ENCODE measurements around the gene AQP2. TPM values are rescaled to one million over a fixed set of nuclear protein-coding genes. Genes with fewer than 3 reads are reported as not detected.

The AQP2 gene
- total RNA-seq, 1 experiment from 2014 or later = not detected

- Histone ChIP-seq H4K20me1 (ENCODE audit: insufficient read depth) (no peaks in the 10 kb centered on the region), H3K4me3 (replicated peaks in 1 of 2; ENCODE audit: low read depth in 1 of 2, low read length in 2 of 2) (no peak overlapping the region), H3K9ac (ENCODE audit: low read length) (no peak overlapping the region), H3K27ac (ENCODE audit: low read depth, low read length) (no peak overlapping the region), H2AFZ (ENCODE audit: low read depth, low read length, poor library complexity, severe bottlenecking) (no peak overlapping the region), H3K79me2 (ENCODE audit: insufficient read depth, low read length) (no peaks in the 10 kb centered on the region), H3K36me3 (ENCODE audit: control insufficient read depth in 1 of 2, insufficient read depth in 2 of 2, low read length in 2 of 2) (no peaks in the 10 kb centered on the region), H3K9me2 (ENCODE audit: insufficient read depth) (no peaks in the 10 kb centered on the region), H3K27me3 (ENCODE audit: insufficient read depth, low read length) (0 out of 2 replicates have a peak, but pooled peaks cover 5% of the 10 kb centered on the region), H3K9me3 (ENCODE audit: control insufficient read depth in 1 of 2, insufficient read depth in 1 of 2, low read depth in 1 of 2, low read length in 2 of 2) (no peaks in the 10 kb centered on the region), H3K4me2 (ENCODE audit: low read length) (no peak overlapping the region), H3K4me1 (ENCODE audit: control insufficient read depth in 1 of 2, insufficient read depth in 2 of 2, low read length in 2 of 2) (no peaks in the 10 kb centered on the region)
- ATAC-seq (no peak), DNase-seq (ENCODE audit: low read depth, low spot score) (no peak)
- no TSS peak for BruUV-seq (replicated peaks)
- TF ChIP-seq ZNF274 (IDR thresholded peaks at IDR 0.05; ENCODE audit: low read depth, low read length) (no peak), CEBPB (IDR thresholded peaks at IDR 0.05; ENCODE audit: low read depth) (no peak), POLR2A (IDR thresholded peaks at IDR 0.05; ENCODE audit: borderline replicate concordance, extremely low read depth, insufficient read depth, insufficient read length) (no peak), ATF3 (IDR thresholded peaks at IDR 0.05) (no peak), SP1 (IDR thresholded peaks at IDR 0.05; ENCODE audit: low read depth) (no peak)
- RAD21 ChIA-PET (ENCODE audit: low non-redundant PET in 1 of 2, low total read pairs in 2 of 2, uncharacterized antibody in 2 of 2, unreplicated experiment in 2 of 2) = no interaction called here
- CTCF ChIA-PET = interaction anchor here (0.6 to 1.1 kb wide), 3 partner anchors 12 to 96 kb away, joined by 3 to 4 read pairs (median 3); no protein-coding TSS in a partner anchor
- intact Hi-C loops (cut with micrococcal nuclease) = no loop called here
- POLR2A ChIA-PET = no interaction called here
Measured at GRCh38 chr12:49974677-49975317, 24.3 kb downstream of the AQP2 start.

- Histone ChIP-seq H3K79me2 (ENCODE audit: insufficient read depth, low read length) (no peaks in the 10 kb centered on the region), H3K4me3 (replicated peaks in 1 of 2; ENCODE audit: low read depth in 1 of 2, low read length in 2 of 2) (no peak overlapping the region), H3K9ac (ENCODE audit: low read length) (no peak overlapping the region), H3K4me2 (ENCODE audit: low read length) (no peak overlapping the region), H3K4me1 (ENCODE audit: control insufficient read depth in 1 of 2, insufficient read depth in 2 of 2, low read length in 2 of 2) (no peaks in the 10 kb centered on the region), H3K27ac (ENCODE audit: low read depth, low read length) (no peak overlapping the region), H3K27me3 (ENCODE audit: insufficient read depth, low read length) (0 out of 2 replicates have a peak, but pooled peaks cover 5% of the 10 kb centered on the region), H3K9me3 (ENCODE audit: control insufficient read depth in 1 of 2, insufficient read depth in 1 of 2, low read depth in 1 of 2, low read length in 2 of 2) (no peaks in the 10 kb centered on the region), H3K9me2 (ENCODE audit: insufficient read depth) (no peaks in the 10 kb centered on the region), H3K36me3 (ENCODE audit: control insufficient read depth in 1 of 2, insufficient read depth in 2 of 2, low read length in 2 of 2) (no peaks in the 10 kb centered on the region), H4K20me1 (ENCODE audit: insufficient read depth) (no peaks in the 10 kb centered on the region), H2AFZ (ENCODE audit: low read depth, low read length, poor library complexity, severe bottlenecking) (no peak overlapping the region)
- ChIA-PET CTCF (interaction anchor here (1.0 to 1.1 kb wide), 3 partner anchors 8 to 95 kb away, joined by 3 to 4 read pairs (median 4); no protein-coding TSS in a partner anchor), POLR2A (no interaction called here), RAD21 (ENCODE audit: low non-redundant PET in 1 of 2, low total read pairs in 2 of 2, uncharacterized antibody in 2 of 2, unreplicated experiment in 2 of 2) (no interaction called here)
- intact Hi-C loops (cut with micrococcal nuclease) = no loop called here
- DNase-seq (ENCODE audit: low read depth, low spot score) (no peak), ATAC-seq (no peak)
- TF ChIP-seq FOSL1 (IDR thresholded peaks at IDR 0.05; ENCODE audit: low read depth) (no peak), CEBPB (IDR thresholded peaks at IDR 0.05; ENCODE audit: low read depth) (no peak), REST (IDR thresholded peaks at IDR 0.05; ENCODE audit: low read depth) (no peak), POLR2A (IDR thresholded peaks at IDR 0.05; ENCODE audit: borderline replicate concordance, extremely low read depth, insufficient read depth, insufficient read length) (no peak), EZH2phosphoT487 (IDR thresholded peaks at IDR 0.05; ENCODE audit: borderline replicate concordance) (no peak), ZBTB33 (IDR thresholded peaks at IDR 0.05; ENCODE audit: extremely low read depth, insufficient replicate concordance, low read length) (no peak), ZFX (IDR thresholded peaks at IDR 0.05) (no peak), ZNF274 (IDR thresholded peaks at IDR 0.05; ENCODE audit: low read depth, low read length) (no peak), JUND (IDR thresholded peaks at IDR 0.05) (no peak)
- BruUV-seq (replicated peaks) = no TSS peak
Measured at GRCh38 chr12:49975318-49975761, 24.8 kb downstream of the AQP2 start.

Data from HCT116 (cell line).